ENCODE results near the gene ZDHHC7. TPM values are rescaled to one million over a fixed set of nuclear protein-coding genes. Genes with fewer than 3 reads are reported as not detected.

Gene ZDHHC7
- total RNA-seq, 1 donor from 2014 or later = 67.3 TPM

DNA sequence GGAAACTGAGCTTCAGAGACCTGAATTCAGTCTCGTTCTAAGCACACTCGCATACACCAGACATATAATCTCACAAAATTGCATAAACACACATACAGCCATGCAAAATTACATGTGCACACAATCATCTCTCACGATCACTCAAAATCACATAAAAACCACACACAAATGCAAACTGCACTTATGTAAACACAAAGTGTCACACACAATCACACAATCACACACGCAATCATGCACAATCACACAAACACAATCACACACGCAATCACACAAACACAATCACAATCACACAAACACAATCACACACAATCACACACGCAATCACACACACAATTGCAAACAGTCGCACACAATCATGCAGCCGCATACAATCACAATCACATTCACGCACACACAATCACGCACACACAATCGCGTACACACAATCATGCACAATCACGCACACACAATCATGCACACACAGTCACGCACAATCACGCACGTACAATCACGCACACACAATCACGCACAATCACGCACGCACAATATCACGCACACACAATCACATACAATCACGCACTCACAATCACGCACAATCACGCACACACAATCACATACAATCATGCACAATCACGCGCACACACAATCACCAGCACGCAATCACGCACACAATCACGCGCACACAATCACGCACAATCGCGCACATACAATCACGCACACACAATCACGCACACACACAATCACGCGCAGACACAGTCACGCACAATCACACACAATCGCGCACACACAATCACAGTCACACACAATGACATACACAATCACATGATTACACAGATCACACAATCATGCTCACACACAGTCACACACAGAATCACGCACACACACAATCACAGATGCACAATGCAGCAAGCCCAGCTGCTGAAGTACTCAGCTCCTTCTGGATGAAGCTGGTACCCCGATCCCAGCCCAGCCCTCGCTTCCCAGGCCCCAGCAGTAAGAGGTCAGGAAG, 45.6 kb downstream of the ZDHHC7 start:
- no peak for DNase-seq (ENCODE audit: low spot score, unreplicated experiment)
- Mint-ChIP-seq H3K4me1 (ENCODE audit: low read depth) (peaks cover 3% of the 10 kb centered on the region), H3K27ac (peak overlapping the region; percentile 9), H3K36me3 (ENCODE audit: insufficient read depth) (no peaks in the 10 kb centered on the region), H3K4me3 (ENCODE audit: low read depth) (no peak overlapping the region), H3K27me3 (peaks cover 11% of the 10 kb centered on the region), H3K9me3 (ENCODE audit: low read depth) (peaks cover 4% of the 10 kb centered on the region)
- no peak for TF ChIP-seq CTCF (IDR thresholded peaks at IDR 0.05; ENCODE audit: unreplicated experiment)

GRCh38 chr16:84964386-84965128, 46.8 kb downstream of the ZDHHC7 start:
- Mint-ChIP-seq H3K27me3 (peaks cover 11% of the 10 kb centered on the region), H3K4me1 (ENCODE audit: low read depth) (peaks cover 3% of the 10 kb centered on the region), H3K9me3 (ENCODE audit: low read depth) (peaks cover 4% of the 10 kb centered on the region), H3K27ac (peak overlapping the region; percentile 15), H3K36me3 (ENCODE audit: insufficient read depth) (no peaks in the 10 kb centered on the region), H3K4me3 (ENCODE audit: low read depth) (no peak overlapping the region)
- DNase-seq (ENCODE audit: low spot score, unreplicated experiment) = no peak
- no peak for TF ChIP-seq CTCF (IDR thresholded peaks at IDR 0.05; ENCODE audit: unreplicated experiment)

DNA sequence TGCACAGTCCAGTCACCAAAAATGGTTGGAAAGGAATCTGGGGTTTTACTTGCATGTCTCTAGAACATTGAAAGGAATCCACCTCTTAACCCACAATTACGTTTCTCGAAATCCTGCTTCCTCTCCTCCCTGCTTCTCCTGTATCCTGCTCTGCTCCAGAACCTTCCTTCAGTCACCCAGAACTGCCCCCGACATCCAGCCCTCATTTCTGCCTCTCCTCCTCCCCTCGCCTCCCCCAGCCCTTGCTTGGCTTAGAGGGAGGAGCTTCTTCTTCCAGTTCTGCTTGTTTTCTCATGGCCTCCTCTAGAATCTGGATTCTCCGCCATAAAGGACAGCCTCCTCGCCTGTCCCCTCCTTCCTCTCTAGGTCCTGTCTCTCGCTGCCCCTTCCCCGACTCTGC, 48.3 kb downstream of the ZDHHC7 start:
- H3K36me3 Mint-ChIP-seq (ENCODE audit: insufficient read depth) = no peaks in the 10 kb centered on the region
- no peak overlapping the region for H3K4me3 Mint-ChIP-seq (ENCODE audit: low read depth)
- no peak for TF ChIP-seq CTCF (IDR thresholded peaks at IDR 0.05; ENCODE audit: unreplicated experiment)
- H3K27me3 Mint-ChIP-seq = peaks cover 11% of the 10 kb centered on the region
- H3K4me1 Mint-ChIP-seq (ENCODE audit: low read depth) = peaks cover 3% of the 10 kb centered on the region
- H3K9me3 Mint-ChIP-seq (ENCODE audit: low read depth) = peaks cover 4% of the 10 kb centered on the region
- H3K27ac Mint-ChIP-seq = no peak overlapping the region
- DNase-seq (ENCODE audit: low spot score, unreplicated experiment) = no peak

- H3K27me3 Mint-ChIP-seq = peaks cover 11% of the 10 kb centered on the region
- no peaks in the 10 kb centered on the region for H3K36me3 Mint-ChIP-seq (ENCODE audit: insufficient read depth)
- peaks cover 2% of the 10 kb centered on the region for H3K9me3 Mint-ChIP-seq (ENCODE audit: low read depth)
- H3K27ac Mint-ChIP-seq = no peak overlapping the region
- peaks cover 3% of the 10 kb centered on the region for H3K4me1 Mint-ChIP-seq (ENCODE audit: low read depth)
- H3K4me3 Mint-ChIP-seq (ENCODE audit: low read depth) = no peak overlapping the region
- no peak for DNase-seq (ENCODE audit: low spot score, unreplicated experiment)
- no peak for TF ChIP-seq CTCF (IDR thresholded peaks at IDR 0.05; ENCODE audit: unreplicated experiment)
These were observed 50.4 kb downstream of the ZDHHC7 start for GRCh38 chr16:84960942-84961341.

DNA sequence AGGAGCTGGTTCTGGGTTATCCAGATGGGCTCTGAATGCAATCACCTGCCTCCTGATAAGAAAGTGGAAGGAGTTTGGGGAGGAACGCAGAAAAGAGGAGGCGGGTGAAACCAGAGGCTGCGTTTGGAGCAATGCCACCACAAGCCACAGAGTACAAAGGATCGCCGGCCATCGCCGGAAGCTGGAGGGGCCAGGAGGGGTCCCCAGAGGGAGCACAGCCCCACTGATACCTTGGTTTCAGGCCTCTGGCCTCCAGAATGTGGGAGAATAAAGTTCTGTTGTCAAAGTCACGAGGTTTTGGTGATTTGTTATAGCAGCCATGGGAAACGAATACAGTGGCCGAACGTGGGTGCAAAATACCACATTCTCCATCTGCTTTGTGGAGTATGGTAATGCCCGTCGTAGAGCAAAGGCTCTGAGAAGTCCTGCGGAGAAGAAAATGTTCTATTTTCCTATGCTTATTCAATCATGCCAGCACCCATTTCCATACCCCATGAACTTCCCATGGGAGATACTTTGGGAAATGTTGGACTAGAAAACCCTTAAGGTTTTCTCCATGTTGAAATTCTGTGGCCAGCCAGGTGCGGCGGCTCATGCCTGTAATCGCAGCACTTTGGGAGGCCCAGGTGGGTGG, 51.4 kb downstream of the ZDHHC7 start:
- H3K4me1 Mint-ChIP-seq (ENCODE audit: low read depth) = peaks cover 3% of the 10 kb centered on the region
- TF ChIP-seq CTCF (IDR thresholded peaks at IDR 0.05; ENCODE audit: unreplicated experiment) = no peak
- H3K36me3 Mint-ChIP-seq (ENCODE audit: insufficient read depth) = no peaks in the 10 kb centered on the region
- DNase-seq (ENCODE audit: low spot score, unreplicated experiment) = no peak
- peaks cover 11% of the 10 kb centered on the region for H3K27me3 Mint-ChIP-seq
- H3K27ac Mint-ChIP-seq = no peak overlapping the region
- no peak overlapping the region for H3K4me3 Mint-ChIP-seq (ENCODE audit: low read depth)
- no peaks in the 10 kb centered on the region for H3K9me3 Mint-ChIP-seq (ENCODE audit: low read depth)

Measured in progenitor cell of endocrine pancreas (in vitro differentiated cells).